ENCODE measurements around the gene KRTAP5-10. TPM values are rescaled to one million over a fixed set of nuclear protein-coding genes. Genes with fewer than 3 reads are reported as not detected.

Gene KRTAP5-10
- total RNA-seq, 1 donor from 2014 or later = not detected

DNA sequence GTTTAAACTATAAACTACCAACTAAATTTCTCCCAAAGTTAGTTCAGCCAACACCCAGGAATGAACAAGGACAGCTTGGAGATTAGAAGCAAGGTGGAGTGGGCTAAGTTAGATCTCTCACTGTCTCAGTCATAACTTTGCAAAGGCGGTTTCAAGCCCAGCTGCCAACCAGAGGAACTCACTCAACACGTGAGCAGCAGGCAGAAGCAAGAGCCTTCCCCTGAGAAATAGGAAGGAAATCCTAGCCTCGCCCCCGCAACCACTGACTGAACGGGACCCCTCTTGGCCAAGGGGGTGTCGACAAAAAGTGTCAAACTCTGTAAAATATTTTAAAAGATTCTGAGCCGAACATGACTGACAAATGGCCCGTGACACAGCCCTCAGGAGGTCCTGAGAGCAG lies 21.5 kb upstream of the KRTAP5-10 start:
- Mint-ChIP-seq H3K27ac (no peak overlapping the region), H3K4me3 (no peak overlapping the region), H3K4me1 (ENCODE audit: unreplicated experiment) (peaks cover 24% of the 10 kb centered on the region), H3K27me3 (peaks cover 18% of the 10 kb centered on the region), H3K36me3 (peaks cover 3% of the 10 kb centered on the region), H3K9me3 (peaks cover 8% of the 10 kb centered on the region)
- no peak for DNase-seq (ENCODE audit: extremely low spot score, unreplicated experiment)
- no peak for TF ChIP-seq CTCF (conservative IDR thresholded peaks at IDR 0.05)

DNA sequence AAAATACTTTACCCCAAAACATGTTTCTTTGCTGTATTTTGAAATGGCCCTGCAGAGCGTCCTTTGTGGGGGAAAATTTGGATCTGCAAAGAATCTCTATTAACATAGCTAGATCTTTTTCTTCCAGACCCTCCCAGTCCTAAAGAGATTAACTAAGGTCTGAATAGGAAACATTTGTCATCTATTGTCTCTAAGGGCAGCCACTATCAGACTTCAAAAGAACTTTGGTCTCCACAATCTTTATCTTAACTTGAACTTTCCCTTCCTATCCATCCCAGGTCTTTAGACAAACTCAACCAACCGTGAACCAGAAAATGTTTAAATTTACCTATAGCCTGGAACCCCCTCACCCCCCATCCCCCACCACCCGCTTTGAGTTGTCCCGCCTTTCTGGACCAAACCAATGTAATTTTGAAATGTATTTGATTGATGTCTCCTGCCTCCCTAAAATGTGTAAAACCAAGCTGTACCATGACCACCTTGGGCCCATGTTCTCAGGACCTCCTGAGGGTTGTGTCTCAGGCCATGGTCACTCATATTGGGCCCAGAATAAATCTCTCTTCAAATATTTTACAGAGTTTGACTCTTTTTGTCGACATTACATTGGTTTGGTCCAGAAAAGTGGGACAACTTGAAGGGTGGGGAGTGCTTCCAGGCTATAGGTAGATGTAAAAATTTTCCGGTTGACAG lies 20.7 kb upstream of the KRTAP5-10 start:
- peaks cover 3% of the 10 kb centered on the region for H3K36me3 Mint-ChIP-seq
- H3K4me1 Mint-ChIP-seq (ENCODE audit: unreplicated experiment) = peaks cover 21% of the 10 kb centered on the region
- DNase-seq (ENCODE audit: extremely low spot score, unreplicated experiment) = no peak
- H3K27ac Mint-ChIP-seq = no peak overlapping the region
- no peak for TF ChIP-seq CTCF (conservative IDR thresholded peaks at IDR 0.05)
- H3K9me3 Mint-ChIP-seq = peaks cover 8% of the 10 kb centered on the region
- no peak overlapping the region for H3K4me3 Mint-ChIP-seq
- H3K27me3 Mint-ChIP-seq = peaks cover 26% of the 10 kb centered on the region

DNA sequence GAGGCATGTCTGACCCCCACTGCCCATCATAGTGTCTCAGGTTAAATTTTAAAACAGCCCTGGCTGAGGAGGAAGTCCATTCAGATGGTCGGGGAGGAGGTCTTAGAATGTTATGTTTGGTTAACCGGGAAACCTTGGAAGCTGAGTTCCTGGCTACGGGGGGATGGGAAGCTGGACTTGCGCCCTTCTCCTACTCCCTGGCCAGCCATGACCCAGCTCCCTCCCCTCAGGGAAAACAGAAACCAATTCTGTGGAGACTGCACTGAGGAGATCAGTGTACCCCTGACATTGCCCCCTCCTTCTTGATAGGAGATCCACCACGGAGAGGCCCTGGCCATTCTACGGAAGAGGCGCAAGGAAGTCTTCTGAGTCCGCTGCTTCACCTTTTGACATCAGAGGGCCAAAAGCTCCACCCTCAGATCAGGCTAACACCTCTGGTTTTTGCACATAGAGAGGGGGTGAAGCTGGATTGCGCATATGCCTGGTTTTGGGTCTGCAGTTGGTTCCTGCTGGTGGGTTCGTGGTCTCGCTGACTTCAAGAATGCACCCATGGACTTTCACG lies 19.9 kb upstream of the KRTAP5-10 start:
- no peak overlapping the region for H3K4me3 Mint-ChIP-seq
- no peak overlapping the region for H3K27ac Mint-ChIP-seq
- peaks cover 26% of the 10 kb centered on the region for H3K27me3 Mint-ChIP-seq
- no peak for TF ChIP-seq CTCF (conservative IDR thresholded peaks at IDR 0.05)
- H3K9me3 Mint-ChIP-seq = peaks cover 8% of the 10 kb centered on the region
- H3K36me3 Mint-ChIP-seq = peaks cover 3% of the 10 kb centered on the region
- peaks cover 21% of the 10 kb centered on the region for H3K4me1 Mint-ChIP-seq (ENCODE audit: unreplicated experiment)
- no peak for DNase-seq (ENCODE audit: extremely low spot score, unreplicated experiment)

DNA sequence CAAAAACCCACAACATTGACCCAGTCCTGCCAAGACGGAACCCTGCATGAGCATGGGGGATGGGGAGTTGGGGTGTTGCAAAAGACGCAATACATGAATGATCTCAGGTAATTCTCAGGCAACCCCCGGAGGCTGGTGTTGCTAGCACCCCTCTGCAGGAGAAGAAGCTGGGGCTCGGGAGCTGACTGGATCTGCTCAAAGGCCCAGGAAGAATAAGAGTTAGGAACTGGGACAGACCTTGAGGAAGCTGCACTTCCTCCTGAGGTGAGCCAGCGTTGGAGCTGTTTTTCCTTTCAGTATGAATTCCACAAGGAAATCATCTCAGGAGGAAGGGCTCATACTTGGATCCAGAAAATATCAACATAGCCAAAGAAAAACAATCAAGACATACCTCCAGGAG lies 17.2 kb upstream of the KRTAP5-10 start, which contains the start of gene KRTAP5-9:
Gene KRTAP5-9, plus strand, starts transcription at position 301 of the 400 bp plus-strand sequence. CDS start 238 bp downstream, outside the sequence.
- Mint-ChIP-seq H3K4me1 (ENCODE audit: unreplicated experiment) (peaks cover 20% of the 10 kb centered on the region), H3K27me3 (peaks cover 23% of the 10 kb centered on the region), H3K36me3 (no peaks in the 10 kb centered on the region), H3K9me3 (peaks cover 8% of the 10 kb centered on the region), H3K4me3 (no peak within 1 kb of the TSS), H3K27ac (no peak within 1 kb of the TSS)
- no peak for TF ChIP-seq CTCF (conservative IDR thresholded peaks at IDR 0.05)
- DNase-seq (ENCODE audit: extremely low spot score, unreplicated experiment) = no peak

- no peak for TF ChIP-seq CTCF (conservative IDR thresholded peaks at IDR 0.05)
- H3K4me3 Mint-ChIP-seq = no peak overlapping the region
- no peaks in the 10 kb centered on the region for H3K36me3 Mint-ChIP-seq
- H3K9me3 Mint-ChIP-seq = peaks cover 8% of the 10 kb centered on the region
- no peak overlapping the region for H3K27ac Mint-ChIP-seq
- H3K4me1 Mint-ChIP-seq (ENCODE audit: unreplicated experiment) = peaks cover 14% of the 10 kb centered on the region
- H3K27me3 Mint-ChIP-seq = peaks cover 22% of the 10 kb centered on the region
- DNase-seq (ENCODE audit: extremely low spot score, unreplicated experiment) = no peak
These were observed 16.6 kb upstream of the KRTAP5-10 start for GRCh38 chr11:71548716-71549151.
